ENCODE measurements around the gene PRMT5.

PRMT5 gene

DNA sequence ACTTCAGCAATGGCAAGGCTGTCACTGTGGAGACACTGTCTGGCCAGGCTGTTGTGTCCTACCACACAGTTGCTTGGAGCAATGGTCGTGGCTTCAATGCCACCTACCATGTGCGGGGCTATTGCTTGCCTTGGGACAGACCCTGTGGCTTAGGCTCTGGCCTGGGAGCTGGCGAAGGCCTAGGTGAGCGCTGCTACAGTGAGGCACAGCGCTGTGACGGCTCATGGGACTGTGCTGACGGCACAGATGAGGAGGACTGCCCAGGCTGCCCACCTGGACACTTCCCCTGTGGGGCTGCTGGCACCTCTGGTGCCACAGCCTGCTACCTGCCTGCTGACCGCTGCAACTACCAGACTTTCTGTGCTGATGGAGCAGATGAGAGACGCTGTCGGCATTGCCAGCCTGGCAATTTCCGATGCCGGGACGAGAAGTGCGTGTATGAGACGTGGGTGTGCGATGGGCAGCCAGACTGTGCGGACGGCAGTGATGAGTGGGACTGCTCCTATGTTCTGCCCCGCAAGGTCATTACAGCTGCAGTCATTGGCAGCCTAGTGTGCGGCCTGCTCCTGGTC lies 53.3 kb downstream of the PRMT5 start:
- no peak for DNase-seq (ENCODE audit: low read depth in 2 of 2)

DNA sequence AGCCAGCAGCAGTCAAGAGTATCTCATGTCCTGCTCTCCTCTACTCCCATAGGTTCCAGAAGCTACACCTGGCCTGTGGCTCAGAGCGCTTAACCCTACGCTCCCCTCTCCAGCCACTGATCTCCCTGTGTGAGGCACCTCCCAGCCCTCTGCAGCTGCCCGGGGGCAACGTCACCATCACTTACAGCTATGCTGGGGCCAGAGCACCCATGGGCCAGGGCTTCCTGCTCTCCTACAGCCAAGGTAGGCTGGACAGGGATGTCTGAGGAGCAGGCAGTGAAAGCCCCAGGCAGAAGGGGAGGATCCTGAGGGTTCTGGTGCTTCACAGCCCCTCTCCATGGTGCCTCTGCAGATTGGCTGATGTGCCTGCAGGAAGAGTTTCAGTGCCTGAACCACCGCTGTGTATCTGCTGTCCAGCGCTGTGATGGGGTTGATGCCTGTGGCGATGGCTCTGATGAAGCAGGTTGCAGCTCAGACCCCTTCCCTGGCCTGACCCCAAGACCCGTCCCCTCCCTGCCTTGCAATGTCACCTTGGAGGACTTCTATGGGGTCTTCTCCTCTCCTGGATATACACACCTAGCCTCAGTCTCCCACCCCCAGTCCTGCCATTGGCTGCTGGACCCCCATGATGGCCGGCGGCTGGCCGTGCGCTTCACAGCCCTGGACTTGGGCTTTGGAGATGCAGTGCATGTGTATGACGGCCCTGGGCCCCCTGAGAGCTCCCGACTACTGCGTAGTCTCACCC lies 54.0 kb downstream of the PRMT5 start:
- DNase-seq (ENCODE audit: low read depth in 2 of 2): no peak

DNA sequence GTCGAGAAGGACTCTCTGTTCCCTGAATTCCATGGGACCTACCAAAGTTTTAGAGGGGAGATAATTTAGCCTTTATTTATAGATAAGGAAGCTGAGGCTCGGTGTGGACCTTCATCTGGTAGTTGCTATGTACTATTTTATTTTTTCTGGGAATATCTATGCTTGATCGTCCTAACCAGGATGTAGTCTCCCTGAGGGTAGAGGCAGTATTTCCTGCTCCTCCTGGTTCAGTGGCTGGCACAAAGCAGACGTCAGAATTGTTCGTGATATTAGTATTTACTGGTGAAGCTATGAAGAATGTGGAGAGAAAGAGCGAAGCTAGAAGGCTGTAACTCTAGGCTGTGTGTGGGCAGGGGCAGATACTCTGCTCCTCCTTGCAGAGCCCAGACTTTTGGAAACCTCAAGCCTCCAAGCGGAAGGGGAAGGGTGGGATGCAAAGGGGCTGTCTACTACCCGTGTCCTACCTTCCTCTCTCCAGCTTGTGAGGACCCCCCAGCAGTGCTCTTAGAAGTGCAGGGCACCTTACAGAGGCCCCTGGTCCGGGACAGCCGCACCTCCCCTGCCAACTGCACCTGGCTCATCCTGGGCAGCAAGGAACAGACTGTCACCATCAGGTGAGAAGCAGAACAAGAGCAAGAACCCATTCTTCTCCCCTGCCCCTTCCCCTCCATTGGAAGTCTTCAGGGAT lies 56.2 kb downstream of the PRMT5 start:
- no peak for DNase-seq (ENCODE audit: low read depth in 2 of 2)

DNA sequence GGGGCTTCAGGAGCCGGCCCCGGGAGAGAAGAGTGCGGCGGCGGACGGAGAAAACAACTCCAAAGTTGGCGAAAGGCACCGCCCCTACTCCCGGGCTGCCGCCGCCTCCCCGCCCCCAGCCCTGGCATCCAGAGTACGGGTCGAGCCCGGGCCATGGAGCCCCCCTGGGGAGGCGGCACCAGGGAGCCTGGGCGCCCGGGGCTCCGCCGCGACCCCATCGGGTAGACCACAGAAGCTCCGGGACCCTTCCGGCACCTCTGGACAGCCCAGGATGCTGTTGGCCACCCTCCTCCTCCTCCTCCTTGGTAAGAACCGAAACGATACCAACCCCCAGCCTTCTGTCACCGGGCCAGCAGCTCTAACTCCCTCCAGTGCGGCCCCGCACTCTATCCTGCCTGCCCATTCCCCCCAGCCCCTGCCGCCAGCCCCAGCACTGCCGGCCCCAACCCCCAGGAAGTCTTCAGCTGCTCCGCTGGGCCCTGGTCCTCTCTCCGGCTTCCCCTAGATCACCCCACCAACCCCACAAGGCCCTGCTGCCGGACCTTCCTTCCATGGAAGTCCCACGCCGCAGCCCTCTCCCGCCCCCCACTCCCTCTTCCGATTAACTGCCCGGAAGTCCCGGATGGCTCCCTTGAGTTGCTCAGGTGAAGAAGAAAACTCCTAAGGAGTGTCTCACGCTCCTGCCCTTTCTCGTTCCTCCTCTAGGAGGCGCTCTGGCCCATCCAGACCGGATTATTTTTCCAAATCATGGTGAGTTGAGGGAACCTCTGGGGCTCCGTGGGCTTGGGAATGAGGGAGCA lies 56.9 kb downstream of the PRMT5 start:
- DNase-seq (ENCODE audit: low read depth in 2 of 2): peak; percentile 43 to 47

DNA sequence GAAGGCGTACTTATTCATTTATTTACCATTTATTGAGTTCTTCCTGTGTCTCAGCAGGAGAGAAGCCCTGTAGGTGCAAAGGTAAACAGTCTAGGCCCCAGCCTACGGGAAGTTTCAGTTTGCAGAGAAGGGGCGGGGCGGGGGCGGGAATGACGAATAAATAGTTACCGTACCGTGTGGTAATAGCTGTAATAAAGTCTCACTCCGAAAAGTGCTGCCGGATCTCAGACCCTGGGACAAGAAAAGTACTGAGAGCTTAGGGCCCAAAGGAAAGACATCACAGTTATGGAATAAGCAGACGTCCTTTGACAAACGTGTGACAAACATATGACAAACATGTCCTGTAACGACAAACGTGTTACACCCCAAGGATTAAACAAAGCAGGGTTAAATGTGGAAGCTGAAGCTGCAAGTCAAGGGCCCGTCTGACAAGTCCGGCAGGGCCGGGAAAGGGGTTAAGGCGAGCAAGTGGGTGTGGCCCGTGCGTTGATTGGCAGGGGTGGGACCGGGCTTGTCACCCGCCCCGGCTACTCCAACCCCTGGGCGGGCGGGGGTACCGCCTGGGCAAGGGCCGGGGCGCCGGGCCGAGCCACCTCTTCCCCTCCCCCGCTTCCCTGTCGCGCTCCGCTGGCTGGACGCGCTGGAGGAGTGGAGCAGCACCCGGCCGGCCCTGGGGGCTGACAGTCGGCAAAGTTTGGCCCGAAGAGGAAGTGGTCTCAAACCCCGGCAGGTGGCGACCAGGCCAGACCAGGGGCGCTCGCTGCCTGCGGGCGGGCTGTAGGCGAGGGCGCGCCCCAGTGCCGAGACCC lies 57.7 kb downstream of the PRMT5 start, which contains the start of gene LRP10:
LRP10 (plus strand) TSS at position 517 of the 809 bp plus-strand sequence. CDS start 564 bp downstream, outside the sequence.
- DNase-seq (ENCODE audit: low read depth in 2 of 2): peak; percentile 50 to 65

DNA sequence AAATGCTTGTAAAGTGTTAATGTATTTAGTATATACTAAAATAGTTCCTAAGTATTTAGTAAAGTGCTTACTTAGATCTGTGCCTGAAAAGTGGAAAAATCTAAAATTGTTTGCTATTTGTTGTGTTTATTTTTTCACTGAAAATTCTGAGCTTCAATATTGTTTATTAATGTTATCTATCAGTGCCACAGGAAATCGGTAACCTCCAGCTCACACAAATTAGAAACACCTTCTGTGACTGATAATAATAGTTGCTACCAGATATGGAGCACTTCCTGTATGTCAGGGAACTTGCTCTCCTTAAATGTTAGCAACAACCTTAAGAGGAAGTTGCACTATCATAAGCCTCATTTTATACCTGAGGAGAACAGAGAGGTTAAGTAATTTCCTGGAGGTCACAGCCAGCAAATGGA lies 58.4 kb downstream of the PRMT5 start:
- no peak for DNase-seq (ENCODE audit: low read depth in 2 of 2)
